Prostate gland (tissue), 2 donors: ENCODE results near the gene ZNF277. TPM values are rescaled to one million over a fixed set of nuclear protein-coding genes. Genes with fewer than 3 reads are reported as not detected.

Source experiments
- DNase-seq: peaks from one replicate; pipeline ENCODE4 v3.0.0-alpha.2; 2019; ENCODE audit warnings: low spot score
- H3K27ac ChIP-seq, 2 donors: fragments of 200-600 bp; sonication (generic); 2 replicates each; pipeline ENCODE4 v1.5.1; 2017 to 2019
- H3K27me3 ChIP-seq: fragments of 200-600 bp; sonication (generic); replicated peaks from 2 replicates; pipeline ENCODE4 v1.5.1; 2019; ENCODE audit not compliant: insufficient read depth
- H3K36me3 ChIP-seq, 2 donors: fragments of 200-600 bp; sonication (generic); 1 replicate in 1 of 2; 2 replicates in 1 of 2; pipeline versions ENCODE4 v1.5.1 to v1.8.1; 2017 to 2019
- H3K4me1 ChIP-seq: fragments of 200-600 bp; sonication (generic); replicated peaks from 2 replicates; pipeline ENCODE4 v1.5.1; 2019
- H3K4me3 ChIP-seq, 2 donors: fragments of 200-600 bp; sonication (generic); 2 replicates each; pipeline ENCODE4 v1.5.1; 2017 to 2019
- H3K9me3 ChIP-seq: fragments of 200-600 bp; sonication (generic); 2 replicates; pipeline ENCODE4 v1.5.1; 2017
- CTCF ChIP-seq, 4 experiments: fragments of 200-600 bp in 2 of 4; fragments of 450-650 bp in 2 of 4; sonication (generic) in 2 of 4; IDR thresholded peaks; 1 replicate in 3 of 4; 2 replicates in 1 of 4; pipeline ENCODE4 v1.5.1; 2016 to 2019; ENCODE audit warnings: antibody characterized with exemption in 4 of 4, mild to moderate bottlenecking in 2 of 4, moderate library complexity in 2 of 4
- POLR2A ChIP-seq: fragments of 450-650 bp; IDR thresholded peaks from one replicate; pipeline ENCODE4 v1.6.1; 2016; ENCODE audit warnings: antibody characterized with exemption, mild to moderate bottlenecking
- POLR2AphosphoS5 ChIP-seq: sonication (generic); formaldehyde crosslinking; IDR thresholded peaks from one replicate; pipeline ENCODE4 v1.6.1; 2017; ENCODE audit warnings: antibody characterized with exemption
- WGBS: methylation state at CpG from one replicate; pipeline ENCODE4 v1.1.5; 2018; 5-methylcytosine and 5-hydroxymethylcytosine counted together
- intact Hi-C: fragments of 100-400 bp; cut with DNase I; formaldehyde crosslinking; loops from one replicate; pipeline ENCODE4 v1.14.2; 2022
- total RNA-seq, 2 donors: library from RNA; depleted of rRNA; stranded (reverse); fragments of >200 nt; gene quantifications; one replicate each; pipeline ENCODE4 v1.1.0, GENCODE V29; 2016

ZNF277 gene
- total RNA-seq, 2 donors from 2014 or later = 23.0 to 33.1 TPM

DNA sequence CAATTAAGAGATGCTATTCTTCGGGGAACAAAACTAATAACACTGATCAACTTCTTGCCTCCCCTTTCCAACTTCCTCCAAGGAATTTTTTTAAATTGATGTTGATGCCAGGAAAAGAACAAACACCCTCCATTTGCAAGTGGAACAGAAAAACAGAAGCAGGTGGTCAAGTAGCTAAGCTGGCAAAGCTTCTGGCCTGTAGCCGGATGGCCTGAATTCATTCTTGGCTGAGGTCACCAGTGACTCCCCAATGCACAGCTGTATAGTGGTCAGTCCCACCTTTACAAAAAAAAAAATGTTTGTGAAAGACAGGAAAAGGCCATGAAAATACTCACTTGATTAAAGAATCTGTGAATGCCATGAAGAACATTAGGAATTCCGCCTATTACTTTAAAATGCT lies 39.3 kb upstream of the ZNF277 start:
- WGBS = 91% methylated on average over 3 of the region's 3 CpGs
- intact Hi-C loops = no loop called here
- Histone ChIP-seq H3K9me3 (no peaks in the 10 kb centered on the region), H3K27ac (no peak overlapping the region), H3K36me3 (no peaks in the 10 kb centered on the region), H3K4me3 (no peak overlapping the region), H3K27me3 (no peaks in the 10 kb centered on the region), H3K4me1 (no peaks in the 10 kb centered on the region)
- TF ChIP-seq POLR2A (no peak), CTCF (IDR thresholded peaks at IDR 0.05) (no peak)
- no peak for DNase-seq

- Histone ChIP-seq H3K27me3 (no peaks in the 10 kb centered on the region), H3K4me1 (no peaks in the 10 kb centered on the region), H3K27ac (no peak overlapping the region), H3K9me3 (no peaks in the 10 kb centered on the region), H3K4me3 (no peak overlapping the region), H3K36me3 (no peaks in the 10 kb centered on the region)
- intact Hi-C loops = no loop called here
- WGBS = 94% methylated on average over 2 of the region's 2 CpGs
- TF ChIP-seq POLR2AphosphoS5 = no peak
- no peak for TF ChIP-seq POLR2A
- TF ChIP-seq CTCF (IDR thresholded peaks at IDR 0.05) = no peak
- DNase-seq = no peak
Measured at GRCh38 chr7:112168915-112169314, 37.6 kb upstream of the ZNF277 start.

GRCh38 chr7:112171673-112172072 lies 34.8 kb upstream of the ZNF277 start:
- intact Hi-C loops = no loop called here
- no peaks in the 10 kb centered on the region for H3K4me1 ChIP-seq
- no peak overlapping the region for H3K27ac ChIP-seq
- H3K9me3 ChIP-seq = no peaks in the 10 kb centered on the region
- no peak overlapping the region for H3K4me3 ChIP-seq
- TF ChIP-seq POLR2A (no peak), POLR2AphosphoS5 (no peak), CTCF (IDR thresholded peaks at IDR 0.05) (no peak)
- no peaks in the 10 kb centered on the region for H3K27me3 ChIP-seq
- no peaks in the 10 kb centered on the region for H3K36me3 ChIP-seq
- WGBS = 100% methylated on average over 1 of the region's 1 CpG
- no peak for DNase-seq

GRCh38 chr7:112172870-112173567 lies 33.5 kb upstream of the ZNF277 start:
- WGBS = 70% methylated on average over 8 of the region's 8 CpGs
- no peaks in the 10 kb centered on the region for H3K36me3 ChIP-seq
- H3K27me3 ChIP-seq = no peaks in the 10 kb centered on the region
- no peaks in the 10 kb centered on the region for H3K4me1 ChIP-seq
- intact Hi-C loops = no loop called here
- no peak for DNase-seq
- no peaks in the 10 kb centered on the region for H3K9me3 ChIP-seq
- H3K4me3 ChIP-seq = no peak overlapping the region
- no peak for TF ChIP-seq POLR2A
- no peak for TF ChIP-seq CTCF (IDR thresholded peaks at IDR 0.05)
- no peak for TF ChIP-seq POLR2AphosphoS5
- H3K27ac ChIP-seq = no peak overlapping the region

GRCh38 chr7:112173568-112173905 lies 33.0 kb upstream of the ZNF277 start:
- Histone ChIP-seq H3K27ac (no peak overlapping the region), H3K9me3 (no peaks in the 10 kb centered on the region), H3K4me3 (no peak overlapping the region), H3K36me3 (no peaks in the 10 kb centered on the region), H3K27me3 (no peaks in the 10 kb centered on the region), H3K4me1 (no peaks in the 10 kb centered on the region)
- intact Hi-C loops = no loop called here
- no peak for TF ChIP-seq POLR2AphosphoS5
- no peak for TF ChIP-seq POLR2A
- no peak for TF ChIP-seq CTCF (IDR thresholded peaks at IDR 0.05)
- 87% methylated on average over 4 of the region's 4 CpGs for WGBS
- DNase-seq = no peak
